Panc1 (cell line): ENCODE data around the gene ARHGAP8.

ENCODE experiments used
- CTCF ChIP-seq: fragments of 450-650 bp; IDR thresholded peaks from 2 replicates; pipeline ENCODE4 v1.5.1; 2017; ENCODE audit warnings: mild to moderate bottlenecking
- SIN3A ChIP-seq: IDR thresholded peaks from 2 replicates; pipeline ENCODE4 v1.6.1; 2012; ENCODE audit warnings: low read depth, mild to moderate bottlenecking, low read length, moderate library complexity, borderline replicate concordance; ENCODE audit not compliant: insufficient read depth

- TF ChIP-seq SIN3A (no peak), CTCF (no peak)
Observed at GRCh38 chr22:44855855-44856254, 103.5 kb downstream of the ARHGAP8 start.
